22Rv1 (cell line): ENCODE measurements around the gene XPR1.

ENCODE experiments used
- H3K27ac ChIP-seq: fragments of 450-650 bp; 2 replicates; pipeline ENCODE4 v1.5.1; 2017
- ZFX ChIP-seq: fragments of 450-650 bp; IDR thresholded peaks from 2 replicates; pipeline ENCODE4 v1.6.1; 2017; ENCODE audit warnings: antibody characterized with exemption, borderline replicate concordance
- TF ChIP-seq, protein P1 (sequence below): fragments of 450-650 bp; IDR thresholded peaks from 2 replicates; pipeline ENCODE4 v1.5.1; 2017; ENCODE audit warnings: mild to moderate bottlenecking

Gene XPR1

DNA sequence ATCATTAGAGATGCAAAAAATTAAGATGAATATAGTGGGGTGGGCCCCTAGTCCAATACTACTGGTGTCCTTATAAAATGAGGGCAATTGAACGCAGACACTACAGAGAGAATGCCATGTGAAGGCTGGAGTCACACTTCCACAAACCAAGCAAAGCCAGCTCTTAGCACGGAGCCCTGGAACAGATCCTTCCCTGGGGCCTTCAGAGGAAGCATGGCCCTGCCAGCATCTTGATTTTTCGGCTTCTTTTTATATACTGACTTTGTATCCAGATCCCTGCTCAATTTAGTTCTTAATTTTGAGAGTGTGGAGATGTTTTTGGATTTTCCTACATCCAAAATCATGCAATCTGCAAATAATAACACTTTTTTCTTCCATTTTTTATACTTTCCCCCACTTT is 270.7 kb downstream of the XPR1 start:
- TF ChIP-seq, protein P1, sequence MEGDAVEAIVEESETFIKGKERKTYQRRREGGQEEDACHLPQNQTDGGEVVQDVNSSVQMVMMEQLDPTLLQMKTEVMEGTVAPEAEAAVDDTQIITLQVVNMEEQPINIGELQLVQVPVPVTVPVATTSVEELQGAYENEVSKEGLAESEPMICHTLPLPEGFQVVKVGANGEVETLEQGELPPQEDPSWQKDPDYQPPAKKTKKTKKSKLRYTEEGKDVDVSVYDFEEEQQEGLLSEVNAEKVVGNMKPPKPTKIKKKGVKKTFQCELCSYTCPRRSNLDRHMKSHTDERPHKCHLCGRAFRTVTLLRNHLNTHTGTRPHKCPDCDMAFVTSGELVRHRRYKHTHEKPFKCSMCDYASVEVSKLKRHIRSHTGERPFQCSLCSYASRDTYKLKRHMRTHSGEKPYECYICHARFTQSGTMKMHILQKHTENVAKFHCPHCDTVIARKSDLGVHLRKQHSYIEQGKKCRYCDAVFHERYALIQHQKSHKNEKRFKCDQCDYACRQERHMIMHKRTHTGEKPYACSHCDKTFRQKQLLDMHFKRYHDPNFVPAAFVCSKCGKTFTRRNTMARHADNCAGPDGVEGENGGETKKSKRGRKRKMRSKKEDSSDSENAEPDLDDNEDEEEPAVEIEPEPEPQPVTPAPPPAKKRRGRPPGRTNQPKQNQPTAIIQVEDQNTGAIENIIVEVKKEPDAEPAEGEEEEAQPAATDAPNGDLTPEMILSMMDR: no peak
- TF ChIP-seq ZFX: no peak
- H3K27ac ChIP-seq: no peak overlapping the region

GRCh38 chr1:180905927-180906326 is 274.1 kb downstream of the XPR1 start:
- H3K27ac ChIP-seq: no peak overlapping the region
- TF ChIP-seq, protein P1: no peak
- no peak for TF ChIP-seq ZFX

DNA sequence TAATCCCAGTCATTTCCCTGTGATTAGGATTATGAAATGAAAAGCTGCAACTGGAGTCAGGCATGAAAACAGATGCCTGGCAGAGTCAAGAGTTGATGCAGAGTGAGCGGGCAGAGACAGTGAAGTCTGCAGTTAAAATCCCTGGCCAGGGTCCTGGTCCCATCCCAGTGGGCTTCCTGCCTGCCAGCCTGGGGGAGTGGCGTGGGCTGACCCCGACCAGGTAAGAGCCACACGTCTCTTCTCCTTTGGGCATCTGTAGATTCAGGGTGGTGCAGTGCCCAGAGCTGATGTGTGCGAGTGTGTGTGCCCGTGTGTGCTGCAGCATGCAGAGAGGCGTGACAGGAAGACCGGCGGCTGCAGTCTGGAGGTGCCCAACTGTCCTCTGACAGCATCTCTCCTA is 274.7 kb downstream of the XPR1 start:
- H3K27ac ChIP-seq: no peak overlapping the region
- no peak for TF ChIP-seq ZFX
- TF ChIP-seq, protein P1: no peak

- TF ChIP-seq ZFX: no peak
- TF ChIP-seq, protein P1: no peak
- no peak overlapping the region for H3K27ac ChIP-seq
Measured at GRCh38 chr1:180907313-180908055, 275.7 kb downstream of the XPR1 start.

GRCh38 chr1:180908074-180908765 is 276.4 kb downstream of the XPR1 start:
- no peak overlapping the region for H3K27ac ChIP-seq
- TF ChIP-seq ZFX: no peak
- TF ChIP-seq, protein P1: no peak

DNA sequence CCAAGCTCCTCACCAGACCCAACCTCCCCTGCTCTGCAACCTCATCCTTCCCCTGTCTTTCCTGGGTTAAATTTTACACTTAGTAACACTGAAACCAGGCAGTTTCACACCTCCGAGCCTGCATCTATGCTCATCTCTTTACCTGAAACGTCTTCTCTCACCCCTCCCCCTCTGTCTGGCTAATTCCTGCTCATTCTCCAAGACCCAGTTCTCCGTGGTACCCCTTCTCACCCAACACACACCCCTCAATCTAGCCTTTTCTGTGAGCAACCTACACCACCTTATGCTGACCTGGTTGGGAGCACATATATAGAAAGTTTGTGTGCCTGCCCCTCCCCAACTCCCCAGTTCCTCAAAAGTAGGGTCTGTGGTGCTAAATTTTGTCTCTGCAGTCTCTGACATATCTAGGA is 277.2 kb downstream of the XPR1 start:
- H3K27ac ChIP-seq: no peak overlapping the region
- no peak for TF ChIP-seq ZFX
- TF ChIP-seq, protein P1: no peak

GRCh38 chr1:180909462-180909976 is 277.7 kb downstream of the XPR1 start:
- TF ChIP-seq, protein P1: no peak
- no peak for TF ChIP-seq ZFX
- no peak overlapping the region for H3K27ac ChIP-seq
